ENCODE measurements around the gene INKA2.

- TF ChIP-seq CTCF (IDR thresholded peaks at IDR 0.05) = peak in 1 of 7 experiments; percentile 20
- no peak for TF ChIP-seq POLR2A (IDR thresholded peaks at IDR 0.05)
Observed at GRCh38 chr1:111738436-111739193, 580 bp downstream of the INKA2 start.

Measured in body of pancreas (tissue), 4 donors.